NCI-H1092 (cell line): ENCODE measurements around the gene TRIO.

Experiments
- DNase-seq: peaks from one replicate; lab custom pipeline; 2025; lab: John Stamatoyannopoulos, UW

The TRIO gene

DNA sequence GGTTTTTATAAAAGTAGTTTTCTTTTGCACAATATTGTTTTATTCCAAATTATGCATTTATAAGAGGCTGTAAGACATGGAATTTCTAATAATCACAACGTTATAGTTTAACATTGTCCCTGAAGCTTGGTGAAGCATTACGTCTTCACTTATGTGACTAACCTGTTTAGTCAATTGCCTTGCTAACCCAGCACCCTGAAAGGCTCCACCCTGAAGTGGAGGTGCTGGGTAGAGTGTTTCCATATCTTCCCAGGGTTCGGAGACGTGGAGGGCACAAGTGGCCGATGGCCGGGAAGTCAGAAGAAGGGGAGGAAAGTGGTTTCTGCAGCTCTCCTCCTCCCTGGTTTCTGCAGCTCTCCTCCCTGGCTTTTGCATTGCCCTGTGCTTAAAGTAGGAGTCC is 83.4 kb downstream of the TRIO start:
- DNase-seq, result no peak

GRCh38 chr5:14226992-14227391 is 83.8 kb downstream of the TRIO start:
- DNase-seq, result no peak

DNA sequence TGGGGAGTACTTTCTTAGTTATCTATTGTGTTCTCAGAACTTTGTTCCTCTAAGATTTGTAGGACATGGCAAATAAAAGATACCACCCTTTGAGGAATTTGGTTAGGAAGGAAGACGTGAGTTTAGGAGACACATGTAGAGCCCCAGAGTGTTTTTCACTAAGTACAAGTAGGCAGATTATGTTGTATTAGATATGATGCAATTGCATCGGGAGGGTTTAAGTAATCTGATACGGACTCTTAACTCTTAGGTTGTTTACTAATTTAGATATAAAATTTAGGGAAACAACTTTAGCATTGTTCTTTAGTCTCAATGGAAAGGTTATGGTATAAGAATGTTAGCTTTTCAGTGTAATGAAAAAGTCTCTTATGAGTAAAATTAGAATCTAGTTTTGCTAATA is 84.4 kb downstream of the TRIO start:
- DNase-seq, result no peak

DNA sequence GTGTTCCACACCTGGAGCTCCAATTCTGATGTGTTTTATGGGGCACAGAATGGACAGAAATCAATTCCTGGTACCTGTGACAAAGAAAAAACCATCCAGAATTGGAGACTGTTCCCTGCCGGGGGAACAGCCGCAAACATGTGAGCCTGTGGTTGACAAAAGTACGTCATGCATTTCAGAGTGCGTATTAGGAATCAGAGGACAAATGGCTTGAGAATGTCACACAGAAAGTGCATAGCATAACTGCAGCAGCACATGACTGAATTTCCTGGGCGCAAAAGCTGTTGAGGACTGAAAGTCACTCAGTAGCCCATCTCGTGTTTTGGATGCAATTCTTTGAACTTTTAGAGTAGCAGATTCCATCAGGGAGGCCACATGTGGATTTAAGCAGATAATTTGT is 85.1 kb downstream of the TRIO start:
- DNase-seq, result no peak

GRCh38 chr5:14229181-14229580 is 86.0 kb downstream of the TRIO start:
- no peak for DNase-seq

GRCh38 chr5:14229734-14230133 is 86.6 kb downstream of the TRIO start:
- no peak for DNase-seq

DNA sequence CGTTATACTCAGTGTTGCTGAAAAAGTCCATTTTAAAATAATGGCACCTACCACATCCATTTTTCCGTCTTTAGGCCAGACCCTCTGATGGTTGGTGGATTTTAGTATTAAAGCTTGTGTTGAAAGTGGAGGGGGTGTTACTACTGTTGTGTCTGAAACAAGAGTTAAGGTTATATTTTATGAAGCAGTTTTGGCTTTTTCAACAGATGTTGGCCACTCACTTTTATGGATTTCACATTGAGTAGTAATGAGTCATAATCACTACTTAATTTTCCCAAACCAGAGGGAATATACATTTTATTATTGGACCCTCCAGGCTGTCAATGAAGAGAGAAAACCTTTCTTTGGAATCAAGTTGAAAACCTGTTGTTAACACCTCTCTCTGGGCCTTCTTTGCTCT is 88.0 kb downstream of the TRIO start:
- no peak for DNase-seq

DNA sequence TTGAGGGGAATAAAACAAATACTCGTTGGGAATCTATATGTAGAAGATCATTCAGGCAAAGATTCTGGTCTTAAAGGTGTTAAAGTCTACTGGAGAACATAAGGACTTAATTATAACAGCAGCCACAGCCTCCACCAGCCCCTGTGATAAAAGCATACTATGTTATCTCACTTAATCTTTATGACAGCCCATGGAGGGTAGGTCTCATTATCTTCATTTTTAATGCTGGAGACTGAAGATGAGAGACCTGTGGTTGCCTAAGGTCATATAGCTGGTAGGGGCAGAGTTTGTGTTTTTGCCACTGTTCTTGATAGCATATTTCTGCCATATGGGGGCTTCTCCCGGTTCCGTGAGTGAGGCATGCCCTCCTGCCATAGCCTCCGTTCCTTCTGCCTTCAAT is 88.7 kb downstream of the TRIO start:
- DNase-seq, result no peak

DNA sequence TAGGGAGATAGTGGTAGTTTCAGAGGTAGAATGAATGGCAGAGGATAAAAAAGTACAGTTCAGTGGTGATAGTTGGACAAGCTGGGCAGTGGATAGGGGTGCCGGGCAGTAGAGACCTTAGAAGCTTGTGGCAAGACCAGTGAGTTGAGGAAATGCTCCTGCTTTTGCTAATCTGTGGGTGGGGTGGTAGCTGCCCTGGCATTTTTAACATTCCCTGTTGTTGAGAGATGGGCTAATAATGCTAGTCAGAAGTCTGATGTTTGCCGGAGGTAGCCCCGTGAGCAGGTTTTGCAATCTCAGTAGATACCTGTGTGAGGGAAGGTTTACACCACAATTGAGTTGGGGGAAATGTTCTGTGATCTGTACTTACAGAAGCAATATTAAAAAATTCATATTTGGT is 91.1 kb downstream of the TRIO start:
- DNase-seq, result no peak

DNA sequence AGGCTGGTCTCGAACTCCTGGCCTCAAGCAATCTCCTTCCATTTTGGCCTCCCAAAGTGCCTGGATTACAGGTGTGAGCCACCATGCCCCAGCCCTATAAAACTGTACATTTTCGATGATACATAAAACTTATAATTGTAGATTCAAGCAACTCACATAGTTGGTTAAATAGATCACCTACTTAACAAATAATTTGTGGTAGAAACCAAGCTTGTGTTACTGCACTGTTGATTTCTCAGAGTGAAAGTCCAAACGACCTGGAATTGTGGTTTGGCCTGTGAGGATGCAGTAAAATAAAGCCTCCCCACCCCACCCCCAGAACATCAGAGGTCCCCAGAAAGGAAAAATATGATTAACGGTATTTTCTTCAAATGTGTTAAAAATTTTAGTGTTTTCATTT is 92.7 kb downstream of the TRIO start:
- DNase-seq, result no peak

- DNase-seq, result no peak
These were observed 93.6 kb downstream of the TRIO start for GRCh38 chr5:14236757-14237156.

DNA sequence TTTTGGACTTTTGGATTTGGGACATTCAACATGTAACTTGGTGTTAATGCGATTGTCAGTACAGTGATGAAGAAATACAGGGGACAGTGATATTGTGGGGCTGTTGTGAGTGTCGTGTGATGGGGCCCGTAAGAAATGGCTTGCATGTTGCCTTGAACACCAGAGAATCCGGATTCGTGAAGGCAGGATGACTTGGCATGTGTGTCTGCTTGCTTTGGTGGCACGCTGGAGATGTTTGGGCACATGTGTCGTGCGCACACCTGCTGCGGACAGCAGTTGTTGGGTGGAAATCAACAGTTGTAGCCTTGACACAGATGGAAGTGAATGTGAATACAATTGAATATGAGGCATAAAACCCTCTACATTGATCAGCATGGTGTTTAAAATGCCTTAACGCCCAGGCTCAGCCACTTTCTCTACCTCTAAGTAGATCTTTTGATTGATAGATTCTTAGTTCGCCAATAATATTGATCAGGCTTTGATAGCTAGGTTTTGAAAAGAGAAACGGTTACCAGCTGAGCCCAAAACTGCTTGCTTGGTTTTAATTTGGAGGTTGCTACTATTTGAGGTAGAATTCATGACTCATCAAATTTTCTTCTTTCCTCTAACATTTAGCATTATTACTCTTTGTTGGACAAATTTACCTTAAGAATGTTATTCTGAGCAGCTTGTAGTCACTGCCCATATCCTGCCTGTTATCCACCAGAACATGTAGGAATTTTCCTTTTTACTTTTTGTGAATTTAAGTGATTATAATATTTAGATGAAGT is 94.4 kb downstream of the TRIO start:
- DNase-seq, result no peak

- DNase-seq, result no peak
These were observed 95.1 kb downstream of the TRIO start for GRCh38 chr5:14238272-14238671.

DNA sequence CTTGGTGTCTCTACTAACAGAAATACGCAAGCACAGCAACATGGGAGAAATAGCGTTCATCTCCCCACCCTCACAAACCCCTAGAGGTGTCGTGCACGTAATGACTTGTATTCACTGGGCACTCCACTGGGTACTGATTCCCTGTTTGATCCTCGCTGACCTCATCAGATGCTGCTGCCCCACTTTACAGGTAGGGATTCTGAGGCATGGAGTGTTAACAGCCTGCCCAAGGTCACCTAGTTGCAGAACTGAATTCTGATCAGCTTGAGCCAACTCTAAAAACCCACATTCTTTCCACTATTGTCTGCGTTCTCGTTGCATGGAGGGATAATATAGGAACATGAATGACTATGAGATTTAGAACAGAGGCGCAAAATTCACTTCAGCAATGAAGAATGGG is 96.3 kb downstream of the TRIO start:
- DNase-seq, result no peak

GRCh38 chr5:14239951-14240350 is 96.8 kb downstream of the TRIO start:
- no peak for DNase-seq

DNA sequence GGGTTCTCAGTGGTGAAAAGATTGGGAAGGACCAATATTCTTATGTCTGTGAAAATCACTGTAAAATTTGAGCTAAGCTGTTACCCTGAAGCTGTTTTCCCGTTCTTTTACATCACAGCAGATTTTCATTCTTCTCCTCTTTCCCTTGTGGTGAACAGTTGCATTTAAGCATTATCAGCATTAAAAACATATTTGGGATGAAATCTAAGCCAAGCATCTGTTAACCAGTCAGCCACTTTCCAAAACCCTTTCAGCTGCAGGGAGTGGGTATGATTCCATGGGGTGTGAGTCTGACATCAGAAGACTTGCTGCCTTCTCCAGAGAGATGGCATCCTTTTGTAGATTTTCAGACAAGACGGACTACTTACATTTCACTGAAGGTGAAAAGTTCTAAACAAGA is 97.2 kb downstream of the TRIO start:
- no peak for DNase-seq

DNA sequence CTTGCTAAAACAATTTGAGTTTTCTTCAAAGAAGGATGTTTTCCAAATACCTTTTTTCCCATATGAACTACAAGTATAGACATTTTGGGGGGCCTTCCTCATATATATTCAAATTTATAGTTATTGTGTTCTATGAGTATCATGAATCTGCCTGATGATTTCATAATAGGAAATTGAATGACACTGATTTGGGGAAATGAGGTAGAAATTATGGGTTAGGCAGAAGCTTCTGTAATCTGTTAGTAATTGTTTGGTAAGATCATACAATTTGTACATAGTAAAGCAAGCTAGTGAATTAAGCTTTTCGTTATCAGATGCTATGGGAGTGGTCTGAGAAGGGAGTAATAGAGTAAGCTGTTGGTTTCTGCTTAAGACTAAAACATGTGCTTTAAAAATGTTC is 98.0 kb downstream of the TRIO start:
- DNase-seq, result no peak

GRCh38 chr5:14242447-14242846 is 99.3 kb downstream of the TRIO start:
- no peak for DNase-seq

GRCh38 chr5:14242871-14243383 is 99.8 kb downstream of the TRIO start:
- no peak for DNase-seq

- DNase-seq, result no peak
These were observed 100.6 kb downstream of the TRIO start for GRCh38 chr5:14243766-14244165.

- no peak for DNase-seq
These were observed 101.6 kb downstream of the TRIO start for GRCh38 chr5:14244721-14245120.

- DNase-seq, result no peak
These were observed 102.2 kb downstream of the TRIO start for GRCh38 chr5:14245132-14245925.

- no peak for DNase-seq
These were observed 103.4 kb downstream of the TRIO start for GRCh38 chr5:14246350-14247053.
